A673 (cell line): Measurements from ENCODE around the gene ANGPTL2. TPM values are rescaled to one million over a fixed set of nuclear protein-coding genes. Genes with fewer than 3 reads are reported as not detected.

Experiments
- BruUV-seq: library from RNA; stranded (reverse); fragments of 400-500 nt; replicated peaks from 2 replicates; lab custom pipeline; 2021; lab: Mats Ljungman, UMichigan
- CTCF ChIA-PET: fragments of 300-600 bp; sonication (Branson Sonifier 250); formaldehyde crosslinking; loops from one replicate; lab custom pipeline; 2022; ENCODE audit warnings: antibody characterized with exemption; lab: Charles Lee
- POLR2A ChIA-PET: fragments of 300-600 bp; sonication (Branson Sonifier 250); formaldehyde crosslinking; loops from one replicate; lab custom pipeline; 2022; ENCODE audit warnings: antibody characterized with exemption; ENCODE audit not compliant: low non-redundant PET; lab: Charles Lee
- DNase-seq: peaks from one replicate; pipeline ENCODE4 v3.0.0-alpha.2; 2015; ENCODE audit warnings: low spot score
- H3K27ac ChIP-seq: fragments of 200-600 bp; sonication (generic); 2 replicates; pipeline ENCODE4 v1.5.1; 2016; ENCODE audit warnings: mixed run types, low read depth, mild to moderate bottlenecking, mixed read lengths, antibody characterized with exemption, low read length; ENCODE audit not compliant: poor library complexity, severe bottlenecking
- H3K27me3 ChIP-seq: fragments of 200-600 bp; sonication (generic); replicated peaks from 2 replicates; pipeline ENCODE4 v1.6.1; 2017; ENCODE audit warnings: mixed run types, low read depth, mild to moderate bottlenecking, mixed read lengths, antibody characterized with exemption, low read length; ENCODE audit not compliant: insufficient read depth, poor library complexity
- H3K36me3 ChIP-seq: fragments of 200-600 bp; sonication (generic); 2 replicates; pipeline ENCODE4 v1.6.1; 2016; ENCODE audit warnings: mixed run types, mild to moderate bottlenecking, mixed read lengths, antibody characterized with exemption, low read length; ENCODE audit not compliant: insufficient read depth, poor library complexity, severe bottlenecking
- H3K4me1 ChIP-seq: fragments of 200-600 bp; sonication (generic); 2 replicates; pipeline ENCODE4 v1.6.1; 2017; ENCODE audit warnings: mixed run types, mild to moderate bottlenecking, mixed read lengths, antibody characterized with exemption, low read length; ENCODE audit not compliant: insufficient read depth, poor library complexity, severe bottlenecking
- H3K4me3 ChIP-seq: fragments of 200-600 bp; sonication (generic); 2 replicates; pipeline ENCODE4 v1.5.1; 2016; ENCODE audit warnings: low read depth, mixed run types, mild to moderate bottlenecking, mixed read lengths, low read length; ENCODE audit not compliant: poor library complexity, severe bottlenecking
- H3K9me3 ChIP-seq: fragments of 200-600 bp; sonication (generic); 2 replicates; pipeline ENCODE4 v1.6.1; 2016; ENCODE audit warnings: mixed run types, low read depth, mild to moderate bottlenecking, mixed read lengths, antibody characterized with exemption, low read length; ENCODE audit not compliant: poor library complexity, severe bottlenecking
- EZH2 ChIP-seq: fragments of 200-600 bp; sonication (generic); IDR thresholded peaks from 2 replicates; pipeline ENCODE4 v1.6.1; 2017; ENCODE audit warnings: borderline replicate concordance, low read depth, mild to moderate bottlenecking, mixed read lengths, antibody characterized with exemption, low read length; ENCODE audit not compliant: poor library complexity, severe bottlenecking
- intact Hi-C: fragments of 100-400 bp; cut with micrococcal nuclease; formaldehyde crosslinking; loops from one replicate; pipeline ENCODE4 v1.10.0; 2022; ENCODE audit not compliant: unreplicated experiment
- total RNA-seq: library from RNA; stranded (reverse); gene quantifications from 2 replicates; pipeline ENCODE4 v1.2.3, GENCODE V29; 2021
- TF ChIP-seq, protein P1 (sequence below): fragments of 300-800, 200-600 bp; sonication (generic); conservative IDR thresholded peaks from 2 replicates; pipeline ENCODE4 v1.5.1; 2017; ENCODE audit warnings: low read depth, mild to moderate bottlenecking, antibody characterized with exemption, low read length, moderate library complexity, mixed read lengths

Gene ANGPTL2
- total RNA-seq, 1 experiment from 2014 or later, result 2.5 TPM

DNA sequence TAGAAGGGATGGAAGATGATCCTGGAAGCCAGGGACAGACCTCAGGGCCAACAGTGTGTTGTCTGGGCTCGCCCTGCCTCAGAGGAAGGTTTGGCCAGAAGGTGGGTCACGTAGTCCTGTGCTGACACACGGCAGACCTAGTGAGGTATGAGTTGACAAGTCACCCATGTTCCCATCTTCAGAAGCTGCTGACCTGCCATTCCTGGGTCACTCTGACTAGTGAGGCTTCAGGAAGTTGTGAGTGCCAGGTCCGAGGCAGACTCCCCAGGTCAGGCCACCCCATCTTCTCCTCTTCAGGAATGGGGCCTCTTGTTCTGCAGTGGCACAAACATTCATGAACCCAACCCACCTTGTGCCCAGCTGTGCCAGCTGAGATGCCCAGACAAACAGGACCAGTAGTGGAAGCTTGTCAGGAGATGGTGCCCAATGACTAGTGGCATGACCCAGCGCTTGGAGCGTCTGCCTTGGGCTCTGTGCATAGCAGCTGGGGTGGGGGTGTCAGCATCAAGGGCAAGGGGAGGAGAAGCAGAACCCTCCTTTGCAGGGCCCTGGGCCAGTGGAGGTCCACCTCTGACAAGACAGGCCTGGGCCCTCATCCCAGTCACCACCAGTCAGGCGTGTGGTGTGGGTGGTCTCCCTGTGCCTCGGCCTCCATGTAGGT is 16.8 kb upstream of the ANGPTL2 start:
- H3K4me3 ChIP-seq, result no peak overlapping the region
- TF ChIP-seq, protein P1, sequence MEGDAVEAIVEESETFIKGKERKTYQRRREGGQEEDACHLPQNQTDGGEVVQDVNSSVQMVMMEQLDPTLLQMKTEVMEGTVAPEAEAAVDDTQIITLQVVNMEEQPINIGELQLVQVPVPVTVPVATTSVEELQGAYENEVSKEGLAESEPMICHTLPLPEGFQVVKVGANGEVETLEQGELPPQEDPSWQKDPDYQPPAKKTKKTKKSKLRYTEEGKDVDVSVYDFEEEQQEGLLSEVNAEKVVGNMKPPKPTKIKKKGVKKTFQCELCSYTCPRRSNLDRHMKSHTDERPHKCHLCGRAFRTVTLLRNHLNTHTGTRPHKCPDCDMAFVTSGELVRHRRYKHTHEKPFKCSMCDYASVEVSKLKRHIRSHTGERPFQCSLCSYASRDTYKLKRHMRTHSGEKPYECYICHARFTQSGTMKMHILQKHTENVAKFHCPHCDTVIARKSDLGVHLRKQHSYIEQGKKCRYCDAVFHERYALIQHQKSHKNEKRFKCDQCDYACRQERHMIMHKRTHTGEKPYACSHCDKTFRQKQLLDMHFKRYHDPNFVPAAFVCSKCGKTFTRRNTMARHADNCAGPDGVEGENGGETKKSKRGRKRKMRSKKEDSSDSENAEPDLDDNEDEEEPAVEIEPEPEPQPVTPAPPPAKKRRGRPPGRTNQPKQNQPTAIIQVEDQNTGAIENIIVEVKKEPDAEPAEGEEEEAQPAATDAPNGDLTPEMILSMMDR, result no peak
- no peak for TF ChIP-seq EZH2
- H3K27ac ChIP-seq, result no peak overlapping the region
- POLR2A ChIA-PET, result no interaction called here
- BruUV-seq, result no TSS peak
- no peaks in the 10 kb centered on the region for H3K27me3 ChIP-seq
- CTCF ChIA-PET, result no interaction called here
- H3K36me3 ChIP-seq, result no peaks in the 10 kb centered on the region
- no peaks in the 10 kb centered on the region for H3K4me1 ChIP-seq
- no peak for DNase-seq
- intact Hi-C loops, result no loop called here
- H3K9me3 ChIP-seq, result no peaks in the 10 kb centered on the region

DNA sequence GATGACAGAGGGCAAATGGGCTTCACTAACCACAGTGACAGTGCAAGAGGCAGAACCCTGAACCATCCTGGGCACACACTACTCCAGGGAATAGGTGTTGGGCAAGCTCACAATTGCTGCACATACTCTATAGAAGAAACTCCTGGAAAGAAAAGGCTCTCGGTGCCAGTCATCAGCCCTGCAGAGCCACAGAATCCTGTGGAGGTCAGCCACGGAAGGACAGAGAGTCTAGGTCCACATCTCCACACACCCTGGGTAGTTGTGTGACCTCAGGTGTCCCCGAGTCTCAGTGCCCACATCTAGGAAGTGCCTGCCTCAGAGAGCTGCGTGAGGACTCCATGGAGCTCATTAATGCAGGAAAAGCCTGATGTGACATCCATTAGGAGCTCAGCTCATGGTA is 16.0 kb upstream of the ANGPTL2 start:
- no TSS peak for BruUV-seq
- Histone ChIP-seq H3K27ac (no peak overlapping the region), H3K27me3 (no peaks in the 10 kb centered on the region), H3K4me1 (no peaks in the 10 kb centered on the region), H3K36me3 (no peaks in the 10 kb centered on the region), H3K9me3 (no peaks in the 10 kb centered on the region), H3K4me3 (no peak overlapping the region)
- TF ChIP-seq, protein P1, result no peak
- TF ChIP-seq EZH2, result no peak
- DNase-seq, result no peak
- POLR2A ChIA-PET, result no interaction called here
- CTCF ChIA-PET, result no interaction called here
- intact Hi-C loops, result no loop called here

DNA sequence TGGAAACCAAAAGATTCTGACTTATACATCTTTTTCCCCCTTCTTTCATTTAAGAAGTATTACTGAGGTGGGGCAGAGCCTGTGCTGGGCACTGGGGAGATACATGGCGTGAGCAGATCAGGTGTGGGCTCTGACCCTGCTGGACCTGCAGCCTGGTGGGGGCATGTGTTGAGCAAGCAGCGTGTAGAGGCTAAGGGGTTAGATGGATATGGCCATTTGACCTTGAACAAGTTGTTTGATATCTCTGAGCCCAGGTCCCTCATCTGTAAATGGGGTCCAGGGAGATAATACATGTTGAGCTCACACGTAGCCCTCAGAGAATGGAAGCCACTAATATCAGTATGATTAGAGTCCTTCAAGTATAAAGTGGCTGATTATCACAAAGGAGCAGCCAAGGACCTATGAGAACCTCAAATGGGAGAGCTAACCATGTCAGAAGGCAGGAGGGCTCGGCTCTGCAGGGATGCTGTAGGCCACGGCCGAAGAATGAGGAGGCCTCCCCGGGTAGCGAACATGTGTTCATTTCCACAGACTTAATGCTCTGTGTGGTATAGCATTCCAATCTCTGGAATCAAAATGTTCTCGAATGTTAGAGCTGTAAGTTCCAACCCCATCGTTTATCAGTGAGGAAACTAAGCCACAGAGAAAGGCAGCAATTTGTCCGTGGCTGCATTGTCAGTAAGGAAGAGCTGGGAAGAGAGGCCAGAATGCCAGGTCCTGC is 15.4 kb upstream of the ANGPTL2 start:
- CTCF ChIA-PET, result no interaction called here
- Histone ChIP-seq H3K27ac (no peak overlapping the region), H3K36me3 (no peaks in the 10 kb centered on the region), H3K9me3 (no peaks in the 10 kb centered on the region), H3K4me3 (no peak overlapping the region), H3K4me1 (no peaks in the 10 kb centered on the region), H3K27me3 (no peaks in the 10 kb centered on the region)
- no TSS peak for BruUV-seq
- TF ChIP-seq, protein P1, result no peak
- TF ChIP-seq EZH2, result no peak
- POLR2A ChIA-PET, result no interaction called here
- DNase-seq, result no peak
- intact Hi-C loops, result no loop called here
